ENCODE data around the gene ALG14. TPM values are rescaled to one million over a fixed set of nuclear protein-coding genes. Genes with fewer than 3 reads are reported as not detected.

Gene ALG14
- total RNA-seq, 1 experiment from 2014 or later: 5.7 TPM

DNA sequence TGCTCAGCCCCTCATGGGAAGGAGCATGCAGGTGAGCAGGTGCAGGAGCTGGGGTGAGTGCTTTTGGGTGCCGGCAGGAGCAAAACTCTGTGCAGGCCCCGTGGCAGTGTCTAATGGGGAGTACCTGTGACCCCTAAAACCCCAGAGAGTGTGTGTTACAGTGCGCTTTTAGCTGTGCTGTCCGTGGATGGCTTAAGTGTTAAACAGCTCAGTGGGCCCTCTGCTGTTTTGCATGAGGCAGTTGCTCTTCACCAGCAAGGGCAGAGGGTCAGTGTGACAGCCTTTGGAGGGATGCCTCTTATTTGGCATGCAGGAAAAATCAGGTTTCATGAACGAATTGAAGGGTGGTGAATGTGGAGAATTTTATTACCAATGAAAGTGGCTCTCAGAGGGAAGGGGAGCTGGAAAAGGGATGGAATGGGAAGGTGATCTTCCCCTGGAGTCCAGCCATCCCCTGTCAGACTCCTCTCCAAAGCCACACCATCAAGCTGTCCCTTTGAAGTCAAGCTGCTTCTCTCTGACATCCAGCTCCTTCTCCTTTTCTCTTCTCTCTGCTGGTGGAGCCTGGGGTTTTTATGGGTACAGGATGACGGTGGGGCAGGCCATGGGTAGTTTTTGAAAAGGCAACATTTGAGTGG, 17.0 kb upstream of the ALG14 start:
- RAD21 ChIA-PET (ENCODE audit: low non-redundant PET in 1 of 2, low total read pairs in 2 of 2, uncharacterized antibody in 2 of 2, unreplicated experiment in 2 of 2): no interaction called here
- Histone ChIP-seq H3K9me2 (ENCODE audit: insufficient read depth) (peaks cover 2% of the 10 kb centered on the region; the same call in 1 of the 2 replicates), H3K4me1 (ENCODE audit: control insufficient read depth in 1 of 2, insufficient read depth in 2 of 2, low read length in 2 of 2) (peaks cover 8 to 11% of the 10 kb centered on the region in 2 experiments; a peak in 3 of 4 replicates), H3K9ac (ENCODE audit: low read length) (no peak overlapping the region), H3K27ac (ENCODE audit: low read depth, low read length) (no peak overlapping the region), H3K79me2 (ENCODE audit: insufficient read depth, low read length) (no peaks in the 10 kb centered on the region), H3K4me3 (replicated peaks in 1 of 2; ENCODE audit: low read depth in 1 of 2, low read length in 2 of 2) (no peak overlapping the region), H3K9me3 (ENCODE audit: control insufficient read depth in 1 of 2, insufficient read depth in 1 of 2, low read depth in 1 of 2, low read length in 2 of 2) (no peaks in the 10 kb centered on the region), H3K36me3 (ENCODE audit: control insufficient read depth in 1 of 2, insufficient read depth in 2 of 2, low read length in 2 of 2) (no peaks in the 10 kb centered on the region), H4K20me1 (ENCODE audit: insufficient read depth) (no peaks in the 10 kb centered on the region), H2AFZ (ENCODE audit: low read depth, low read length, poor library complexity, severe bottlenecking) (peak overlapping the region; percentile 65), H3K4me2 (ENCODE audit: low read length) (no peak overlapping the region), H3K27me3 (ENCODE audit: insufficient read depth, low read length) (no peaks in the 10 kb centered on the region)
- TF ChIP-seq, protein P1, sequence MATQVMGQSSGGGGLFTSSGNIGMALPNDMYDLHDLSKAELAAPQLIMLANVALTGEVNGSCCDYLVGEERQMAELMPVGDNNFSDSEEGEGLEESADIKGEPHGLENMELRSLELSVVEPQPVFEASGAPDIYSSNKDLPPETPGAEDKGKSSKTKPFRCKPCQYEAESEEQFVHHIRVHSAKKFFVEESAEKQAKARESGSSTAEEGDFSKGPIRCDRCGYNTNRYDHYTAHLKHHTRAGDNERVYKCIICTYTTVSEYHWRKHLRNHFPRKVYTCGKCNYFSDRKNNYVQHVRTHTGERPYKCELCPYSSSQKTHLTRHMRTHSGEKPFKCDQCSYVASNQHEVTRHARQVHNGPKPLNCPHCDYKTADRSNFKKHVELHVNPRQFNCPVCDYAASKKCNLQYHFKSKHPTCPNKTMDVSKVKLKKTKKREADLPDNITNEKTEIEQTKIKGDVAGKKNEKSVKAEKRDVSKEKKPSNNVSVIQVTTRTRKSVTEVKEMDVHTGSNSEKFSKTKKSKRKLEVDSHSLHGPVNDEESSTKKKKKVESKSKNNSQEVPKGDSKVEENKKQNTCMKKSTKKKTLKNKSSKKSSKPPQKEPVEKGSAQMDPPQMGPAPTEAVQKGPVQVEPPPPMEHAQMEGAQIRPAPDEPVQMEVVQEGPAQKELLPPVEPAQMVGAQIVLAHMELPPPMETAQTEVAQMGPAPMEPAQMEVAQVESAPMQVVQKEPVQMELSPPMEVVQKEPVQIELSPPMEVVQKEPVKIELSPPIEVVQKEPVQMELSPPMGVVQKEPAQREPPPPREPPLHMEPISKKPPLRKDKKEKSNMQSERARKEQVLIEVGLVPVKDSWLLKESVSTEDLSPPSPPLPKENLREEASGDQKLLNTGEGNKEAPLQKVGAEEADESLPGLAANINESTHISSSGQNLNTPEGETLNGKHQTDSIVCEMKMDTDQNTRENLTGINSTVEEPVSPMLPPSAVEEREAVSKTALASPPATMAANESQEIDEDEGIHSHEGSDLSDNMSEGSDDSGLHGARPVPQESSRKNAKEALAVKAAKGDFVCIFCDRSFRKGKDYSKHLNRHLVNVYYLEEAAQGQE (IDR thresholded peaks at IDR 0.05; ENCODE audit: low read depth): no peak
- TF ChIP-seq YY1 (IDR thresholded peaks at IDR 0.05; ENCODE audit: extremely low read depth, insufficient replicate concordance, low read depth, low read length): no peak
- TF ChIP-seq JUND (IDR thresholded peaks at IDR 0.05): no peak
- no peak for TF ChIP-seq EZH2 (IDR thresholded peaks at IDR 0.05)
- no peak for TF ChIP-seq POLR2A (IDR thresholded peaks at IDR 0.05; ENCODE audit: borderline replicate concordance, extremely low read depth, insufficient read depth, insufficient read length)
- no peak for TF ChIP-seq ZFX (IDR thresholded peaks at IDR 0.05)
- TF ChIP-seq SP1 (IDR thresholded peaks at IDR 0.05; ENCODE audit: low read depth): no peak
- TF ChIP-seq, protein P2, sequence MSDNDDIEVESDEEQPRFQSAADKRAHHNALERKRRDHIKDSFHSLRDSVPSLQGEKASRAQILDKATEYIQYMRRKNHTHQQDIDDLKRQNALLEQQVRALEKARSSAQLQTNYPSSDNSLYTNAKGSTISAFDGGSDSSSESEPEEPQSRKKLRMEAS (IDR thresholded peaks at IDR 0.05): no peak
- no peak for TF ChIP-seq CBX3 (IDR thresholded peaks at IDR 0.05; ENCODE audit: low read depth)
- POLR2A ChIA-PET: no interaction called here
- DNase-seq (ENCODE audit: low read depth, low spot score) (no peak), ATAC-seq (peak; percentile 43; the same call in 1 of the 2 replicates)
- BruUV-seq (replicated peaks): no TSS peak
- intact Hi-C loops (cut with micrococcal nuclease): no loop called here
- CTCF ChIA-PET: no interaction called here

Measured in HCT116 (cell line).